GM12891 (cell line): ENCODE data around the gene CCNQ.

ENCODE experiments used
- POLR2A ChIP-seq: IDR thresholded peaks from 2 replicates; pipeline ENCODE4 v1.6.1; 2011; ENCODE audit warnings: low read depth, low read length, control low read depth
- POLR2AphosphoS5 ChIP-seq: IDR thresholded peaks from 2 replicates; pipeline ENCODE4 v1.6.1; 2011; ENCODE audit warnings: low read depth, low read length, control low read depth
- TAF1 ChIP-seq: IDR thresholded peaks from 2 replicates; pipeline ENCODE4 v1.6.1; 2011; ENCODE audit warnings: low read depth, low read length, control low read depth

DNA sequence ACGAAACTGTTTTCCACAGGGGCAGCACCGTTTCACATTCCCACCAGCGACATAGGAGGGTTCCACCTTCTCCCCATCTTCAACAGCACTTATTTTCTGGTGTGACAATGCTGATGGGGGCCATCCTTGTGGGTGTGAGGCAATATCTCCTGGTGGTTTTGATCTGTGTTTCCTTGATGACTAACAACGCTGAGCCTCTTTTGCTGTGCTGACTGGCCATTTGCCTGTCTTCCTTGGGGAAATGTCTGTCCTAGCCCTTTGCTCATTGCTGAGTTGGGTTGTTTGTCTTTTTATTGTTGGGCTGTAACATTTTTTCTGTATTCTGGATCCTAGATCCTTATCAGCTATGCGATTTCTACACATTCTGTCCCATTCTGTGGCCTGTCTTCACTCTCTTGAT lies 47.8 kb downstream of the CCNQ start:
- TF ChIP-seq POLR2AphosphoS5 = no peak
- no peak for TF ChIP-seq TAF1
- TF ChIP-seq POLR2A = no peak
